ENCODE data around the gene BMP7. TPM values are rescaled to one million over a fixed set of nuclear protein-coding genes. Genes with fewer than 3 reads are reported as not detected.

BMP7 gene
- total and polyA plus RNA-seq, 10 donors = 0.26 to 1.5 (median 0.75) TPM; not detected in 1

DNA sequence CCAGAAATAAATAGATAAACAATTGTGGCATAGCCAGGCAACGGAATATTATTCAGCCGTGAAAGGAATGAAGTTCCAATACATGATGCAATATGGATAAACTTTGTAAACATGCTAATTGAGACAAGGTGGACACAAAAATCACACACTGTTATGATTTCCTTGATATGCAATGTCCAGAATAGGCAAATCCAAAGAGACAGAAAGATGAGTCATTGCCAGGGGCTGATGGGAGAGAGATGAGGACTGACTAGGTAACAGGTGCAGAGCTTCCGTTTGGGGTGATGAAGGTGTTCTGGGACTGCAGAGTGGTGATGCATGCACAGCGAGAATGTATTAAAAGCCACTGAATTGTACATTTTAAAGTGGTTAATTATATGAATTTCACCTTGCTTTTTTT lies 32.0 kb upstream of the BMP7 start:
- no peak for DNase-seq

DNA sequence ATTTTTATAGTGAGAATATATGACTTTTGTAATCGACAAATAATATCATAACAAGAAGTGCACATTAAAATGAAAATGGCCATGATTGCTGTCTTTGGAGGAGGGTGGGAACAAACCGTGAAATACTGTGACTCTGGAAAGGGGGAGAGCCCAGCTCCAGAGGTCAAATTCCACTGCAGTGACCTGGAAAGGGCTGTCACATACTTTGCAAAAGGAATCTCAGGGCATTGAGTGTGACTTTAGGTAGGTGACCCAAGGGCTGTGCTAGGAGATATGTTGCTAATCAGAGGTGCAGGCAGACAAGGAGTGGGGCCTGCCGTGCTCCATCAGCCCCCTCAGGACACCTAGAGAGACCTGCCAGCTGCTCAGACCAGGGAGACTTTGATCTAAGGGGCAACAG lies 28.1 kb upstream of the BMP7 start:
- 60 to 66% (median 60%) methylated on average over 3 of the region's 3 CpGs for WGBS, 5 donors
- TF ChIP-seq POLR2AphosphoS5 (IDR thresholded peaks at IDR 0.05) = no peak
- TF ChIP-seq, protein P1, sequence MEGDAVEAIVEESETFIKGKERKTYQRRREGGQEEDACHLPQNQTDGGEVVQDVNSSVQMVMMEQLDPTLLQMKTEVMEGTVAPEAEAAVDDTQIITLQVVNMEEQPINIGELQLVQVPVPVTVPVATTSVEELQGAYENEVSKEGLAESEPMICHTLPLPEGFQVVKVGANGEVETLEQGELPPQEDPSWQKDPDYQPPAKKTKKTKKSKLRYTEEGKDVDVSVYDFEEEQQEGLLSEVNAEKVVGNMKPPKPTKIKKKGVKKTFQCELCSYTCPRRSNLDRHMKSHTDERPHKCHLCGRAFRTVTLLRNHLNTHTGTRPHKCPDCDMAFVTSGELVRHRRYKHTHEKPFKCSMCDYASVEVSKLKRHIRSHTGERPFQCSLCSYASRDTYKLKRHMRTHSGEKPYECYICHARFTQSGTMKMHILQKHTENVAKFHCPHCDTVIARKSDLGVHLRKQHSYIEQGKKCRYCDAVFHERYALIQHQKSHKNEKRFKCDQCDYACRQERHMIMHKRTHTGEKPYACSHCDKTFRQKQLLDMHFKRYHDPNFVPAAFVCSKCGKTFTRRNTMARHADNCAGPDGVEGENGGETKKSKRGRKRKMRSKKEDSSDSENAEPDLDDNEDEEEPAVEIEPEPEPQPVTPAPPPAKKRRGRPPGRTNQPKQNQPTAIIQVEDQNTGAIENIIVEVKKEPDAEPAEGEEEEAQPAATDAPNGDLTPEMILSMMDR (IDR thresholded peaks at IDR 0.05 in 8 of 11, conservative IDR thresholded peaks at IDR 0.05 in 3 of 11) = no peak
- no peak for TF ChIP-seq POLR2A (IDR thresholded peaks at IDR 0.05)
- Histone ChIP-seq H3K4me3 (no peak overlapping the region), H3K9me3 (no peaks in the 10 kb centered on the region), H3K27ac (no peak overlapping the region), H3K36me3 (no peaks in the 10 kb centered on the region), H3K27me3 (replicated peaks in 1 of 7) (peaks cover 0 to 63% (median 0%) of the 10 kb centered on the region in 7 donors), H3K4me1 (no peaks in the 10 kb centered on the region)
- no peak for DNase-seq
- intact Hi-C loops (cut with DNase I; ENCODE audit: low total_unique reads) = no loop called here

More for the DNA sequence above, 32.0 kb upstream of the BMP7 start:
- TF ChIP-seq, protein P1 (IDR thresholded peaks at IDR 0.05 in 8 of 11, conservative IDR thresholded peaks at IDR 0.05 in 3 of 11) = no peak
- TF ChIP-seq POLR2A (IDR thresholded peaks at IDR 0.05) (no peak), POLR2AphosphoS5 (IDR thresholded peaks at IDR 0.05) (no peak)
- Histone ChIP-seq H3K4me1 (no peaks in the 10 kb centered on the region), H3K9me3 (no peaks in the 10 kb centered on the region), H3K4me3 (no peak overlapping the region), H3K27me3 (replicated peaks in 1 of 7) (peaks cover 0 to 36% (median 0%) of the 10 kb centered on the region in 7 donors), H3K27ac (no peak overlapping the region), H3K36me3 (no peaks in the 10 kb centered on the region)
- intact Hi-C loops (cut with DNase I; ENCODE audit: low total_unique reads) = no loop called here
- WGBS, 5 donors = 79 to 91% (median 89%) methylated on average over 4 of the region's 4 CpGs

DNA sequence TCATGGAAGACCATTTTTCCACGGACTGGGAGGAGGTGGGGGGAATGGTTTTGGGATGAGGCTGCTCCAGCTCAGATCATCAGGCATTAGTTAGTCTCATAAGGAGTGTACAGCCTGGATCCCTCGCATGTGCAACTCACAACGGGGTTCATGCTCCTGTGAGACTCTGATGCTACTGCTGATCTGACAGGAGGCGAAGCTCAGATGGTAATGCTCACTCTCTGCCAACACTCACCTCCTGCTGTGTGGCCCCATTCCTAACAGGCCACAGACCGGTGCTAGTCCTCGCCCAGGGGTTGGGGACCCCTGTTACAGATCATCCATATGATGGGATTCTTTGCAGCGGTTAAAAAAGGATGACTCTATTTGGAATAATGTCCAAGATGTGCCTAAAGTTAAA lies 27.6 kb upstream of the BMP7 start:
- no peaks in the 10 kb centered on the region for H3K36me3 ChIP-seq
- H3K27ac ChIP-seq = no peak overlapping the region
- TF ChIP-seq POLR2A (IDR thresholded peaks at IDR 0.05) (no peak), POLR2AphosphoS5 (IDR thresholded peaks at IDR 0.05) (no peak)
- TF ChIP-seq, protein P1 (IDR thresholded peaks at IDR 0.05 in 8 of 11, conservative IDR thresholded peaks at IDR 0.05 in 3 of 11) = no peak
- no peak for DNase-seq
- H3K4me1 ChIP-seq = no peaks in the 10 kb centered on the region
- intact Hi-C loops (cut with DNase I; ENCODE audit: low total_unique reads) = no loop called here
- no peaks in the 10 kb centered on the region for H3K9me3 ChIP-seq
- peaks cover 0 to 69% (median 0%) of the 10 kb centered on the region in 7 donors for H3K27me3 ChIP-seq (replicated peaks in 1 of 7)
- no peak overlapping the region for H3K4me3 ChIP-seq
- 77 to 87% (median 78%) methylated on average over 5 to 7 of the region's 7 CpGs for WGBS, 5 donors

DNA sequence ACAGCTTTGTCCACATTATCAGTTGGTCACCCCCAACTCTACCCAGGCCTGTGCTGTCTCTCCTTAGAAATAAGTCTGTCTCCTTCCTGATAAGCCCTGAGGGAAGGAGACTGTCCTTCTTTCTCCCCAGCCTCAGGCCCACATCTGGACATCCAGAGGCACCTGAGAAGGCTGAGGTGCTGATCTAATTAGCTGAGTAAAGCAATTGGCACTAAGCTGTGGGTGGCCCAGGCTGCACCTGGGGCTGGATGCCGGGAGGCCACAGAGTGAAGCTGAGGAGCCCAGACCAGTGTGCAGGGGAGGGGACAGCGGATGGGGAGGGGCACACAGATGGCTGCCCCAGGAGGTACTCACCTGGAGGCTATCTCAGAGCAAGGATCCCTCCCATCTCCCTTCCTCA lies 26.2 kb upstream of the BMP7 start:
- Histone ChIP-seq H3K9me3 (no peaks in the 10 kb centered on the region), H3K36me3 (no peaks in the 10 kb centered on the region), H3K27me3 (replicated peaks in 1 of 7) (peaks cover 0 to 83% (median 0%) of the 10 kb centered on the region in 7 donors), H3K4me1 (no peaks in the 10 kb centered on the region), H3K4me3 (no peak overlapping the region), H3K27ac (no peak overlapping the region)
- intact Hi-C loops (cut with DNase I; ENCODE audit: low total_unique reads) = no loop called here
- no peak for DNase-seq
- no peak for TF ChIP-seq POLR2A (IDR thresholded peaks at IDR 0.05)
- TF ChIP-seq POLR2AphosphoS5 (IDR thresholded peaks at IDR 0.05) = no peak
- TF ChIP-seq, protein P1 (IDR thresholded peaks at IDR 0.05 in 8 of 11, conservative IDR thresholded peaks at IDR 0.05 in 3 of 11) = no peak
- WGBS, 5 donors = 42 to 84% (median 75%) methylated on average over 2 of the region's 2 CpGs

All from spleen (tissue), 11 donors.